Measurements from ENCODE around the gene GOLT1A.

Gene GOLT1A

DNA sequence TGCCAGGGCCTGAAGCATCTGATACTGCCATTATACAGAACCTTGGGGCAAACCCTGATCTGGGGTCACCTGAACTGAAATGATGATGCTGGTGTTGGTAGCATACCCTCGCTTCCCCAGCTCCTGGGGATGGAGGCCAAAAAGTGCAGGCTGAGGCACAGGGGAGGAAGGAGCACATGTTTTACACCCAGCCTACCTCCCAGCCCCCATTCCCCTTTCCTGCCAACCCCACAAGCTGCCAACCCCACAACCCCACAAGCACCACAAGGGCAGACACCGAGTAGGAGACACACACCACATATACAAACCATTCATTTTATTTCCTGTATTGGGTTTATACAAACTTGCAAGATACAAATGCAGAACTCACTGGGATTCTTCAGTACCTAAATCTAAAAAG lies 4.8 kb upstream of the GOLT1A start:
- no peak for DNase-seq (ENCODE audit: low spot score)

DNA sequence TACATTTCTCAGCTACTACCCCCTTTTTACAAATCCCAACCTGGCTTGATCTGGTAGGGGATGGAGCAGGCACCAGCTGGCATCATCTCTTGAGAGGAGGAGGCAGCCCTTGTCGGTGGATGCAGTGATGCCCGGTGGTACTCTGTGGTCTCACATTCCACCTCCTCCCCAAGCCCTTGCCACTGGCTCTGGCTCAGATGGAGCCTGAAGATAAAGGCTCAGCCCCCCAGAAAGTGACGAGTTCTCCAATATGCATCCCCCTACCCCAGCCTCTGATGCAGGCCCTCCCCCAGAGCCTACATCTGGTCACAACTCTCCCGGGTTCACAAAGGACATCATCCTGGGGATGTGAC lies 3.8 kb upstream of the GOLT1A start:
- no peak for DNase-seq (ENCODE audit: low spot score)

DNA sequence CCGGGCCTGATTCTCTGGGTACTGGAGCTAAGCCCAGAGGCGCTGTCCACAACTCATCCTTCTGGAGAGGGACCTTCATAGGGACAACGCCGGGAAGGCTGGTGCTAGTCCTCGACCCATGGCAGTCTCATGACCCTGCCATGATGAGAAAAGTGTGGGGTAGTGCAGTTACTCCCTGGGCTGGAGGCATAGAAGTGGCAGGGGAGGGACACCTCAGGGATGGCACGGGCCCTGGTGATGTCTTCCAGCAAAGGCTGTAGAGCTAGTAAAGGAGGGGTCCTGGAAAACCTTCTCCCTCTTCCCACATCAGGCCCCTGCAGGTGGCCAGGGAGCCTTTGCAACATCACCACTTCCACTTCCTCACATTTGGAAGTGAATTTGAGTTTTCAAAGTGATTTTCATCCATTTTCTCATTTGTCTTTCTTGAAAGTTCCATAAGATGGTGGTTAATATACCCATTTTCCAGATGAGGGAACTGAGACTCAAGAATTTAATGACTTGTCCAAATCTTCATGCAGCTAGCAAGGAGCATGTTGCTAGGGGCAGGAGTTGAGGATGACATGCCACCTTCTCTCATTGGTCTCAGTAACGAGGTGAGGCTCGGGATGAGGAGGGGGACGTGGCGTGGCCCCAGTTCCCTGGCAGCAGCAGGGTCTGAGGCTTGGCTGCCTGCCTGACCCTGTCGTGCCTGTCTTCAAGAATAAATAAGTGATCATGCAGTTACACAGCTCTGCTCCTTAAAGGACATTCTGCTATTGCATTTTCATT lies 3.3 kb upstream of the GOLT1A start:
- DNase-seq (ENCODE audit: low spot score): no peak

GRCh38 chr1:204216236-204216635 lies 2.4 kb upstream of the GOLT1A start:
- DNase-seq (ENCODE audit: low spot score): no peak

- DNase-seq (ENCODE audit: low spot score): no peak
Observed at GRCh38 chr1:204212715-204213114, 1.1 kb downstream of the GOLT1A start.

- DNase-seq (ENCODE audit: low spot score): no peak
Observed at GRCh38 chr1:204211046-204211445, 2.7 kb downstream of the GOLT1A start.

DNA sequence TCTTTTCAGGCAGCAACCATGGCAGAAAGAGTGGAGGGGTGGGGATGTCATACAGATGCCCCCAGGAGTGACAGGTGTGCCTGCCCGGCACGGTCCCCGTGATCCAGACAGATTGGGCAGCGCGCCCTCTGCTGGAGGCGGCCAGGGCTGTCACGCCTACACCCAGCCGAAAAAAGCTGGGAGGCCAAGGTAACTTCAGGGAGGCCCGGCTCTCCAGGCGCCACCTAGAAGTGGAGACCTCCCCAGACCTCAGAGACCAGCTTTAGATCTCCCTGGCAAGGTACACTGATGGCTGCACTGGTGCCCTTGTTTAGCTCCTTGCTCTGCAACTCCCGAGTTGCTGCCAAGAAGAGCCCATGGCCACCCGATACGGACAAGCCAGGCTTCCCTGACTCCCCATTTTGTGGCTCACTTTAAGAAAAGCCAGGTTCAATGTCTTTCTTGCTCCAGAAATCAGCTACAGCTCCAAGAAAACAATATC lies 6.6 kb downstream of the GOLT1A start:
- DNase-seq (ENCODE audit: low spot score): peak; percentile 80

GRCh38 chr1:204206121-204206520 lies 7.7 kb downstream of the GOLT1A start:
- DNase-seq (ENCODE audit: low spot score): no peak

- no peak for DNase-seq (ENCODE audit: low spot score)
Observed at GRCh38 chr1:204205486-204205885, 8.3 kb downstream of the GOLT1A start.

DNA sequence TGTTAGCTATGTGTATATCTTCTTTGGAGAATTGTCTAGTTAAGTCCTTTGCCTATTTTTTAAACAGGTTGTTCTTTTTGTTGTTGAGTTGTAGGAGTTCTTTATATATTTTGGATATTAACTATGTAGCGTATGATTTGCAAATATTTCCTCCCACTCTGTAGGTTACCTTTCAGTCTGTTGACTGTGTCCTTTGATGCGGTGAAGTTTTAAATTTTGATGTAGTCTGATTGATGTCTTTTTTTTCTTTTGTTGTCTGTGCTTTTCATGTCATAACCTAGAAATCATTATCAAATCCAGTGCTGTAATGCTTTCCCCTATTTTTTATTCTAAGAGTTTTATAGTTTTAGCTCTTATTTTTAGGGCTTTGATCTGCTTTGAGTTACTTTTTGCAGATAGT lies 8.8 kb downstream of the GOLT1A start:
- DNase-seq (ENCODE audit: low spot score): no peak

- DNase-seq (ENCODE audit: low spot score): no peak
Observed at GRCh38 chr1:204203206-204203767, 10.5 kb downstream of the GOLT1A start.

DNA sequence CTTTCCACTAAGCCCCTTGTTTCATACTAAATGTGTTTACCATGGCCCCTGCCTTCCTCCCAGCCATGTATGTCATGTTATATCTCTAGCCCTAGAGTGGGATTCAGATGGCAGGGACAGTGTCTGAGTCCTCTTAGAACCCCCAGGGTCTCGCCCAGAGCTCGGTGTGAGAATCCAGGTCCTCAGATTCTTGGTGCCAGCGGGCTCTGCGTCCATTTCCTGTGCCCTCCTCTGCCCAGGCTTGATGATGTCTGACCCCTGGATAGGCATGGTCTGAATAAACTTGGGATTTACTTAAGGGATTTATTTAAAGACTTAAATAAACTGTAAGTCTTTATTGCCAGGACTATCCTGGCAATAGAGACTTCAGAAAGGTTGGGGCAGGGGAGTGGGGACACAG lies 11.3 kb downstream of the GOLT1A start:
- no peak for DNase-seq (ENCODE audit: low spot score)

DNA sequence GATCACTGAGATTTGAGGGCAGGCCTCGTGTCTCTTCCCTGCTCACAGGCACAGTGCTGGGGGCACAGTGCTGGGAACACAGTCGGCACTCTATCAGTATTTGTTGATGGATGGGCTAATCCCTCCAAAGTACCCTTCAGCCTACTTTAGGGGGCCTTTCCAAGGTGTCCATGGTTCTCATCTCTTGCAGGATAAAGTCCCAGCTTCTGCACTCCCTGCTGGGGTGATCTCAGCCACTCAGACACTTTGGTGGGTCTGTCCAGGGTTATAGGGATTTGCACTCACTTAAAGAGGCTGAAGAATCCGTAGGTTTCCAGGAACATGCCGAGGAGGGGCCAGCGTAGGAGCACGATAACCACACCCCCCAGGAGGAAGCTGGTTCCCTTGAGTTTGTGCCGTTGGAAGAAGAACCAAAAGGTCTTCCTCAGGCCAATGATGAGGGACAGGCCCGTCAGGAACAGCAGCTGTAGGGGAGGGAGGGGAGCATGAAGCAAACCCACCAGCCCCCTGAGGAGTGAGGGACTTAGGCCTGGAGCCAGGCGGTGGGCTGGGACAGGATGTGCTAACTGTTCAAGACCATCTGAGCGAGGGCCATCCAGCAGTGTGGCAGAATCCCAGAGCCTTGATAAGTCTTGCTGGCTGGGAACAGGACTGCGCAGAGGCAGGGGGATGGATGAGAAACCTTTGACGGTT lies 12.3 kb downstream of the GOLT1A start:
- DNase-seq (ENCODE audit: low spot score): no peak

GRCh38 chr1:204199579-204199978 lies 14.2 kb downstream of the GOLT1A start:
- no peak for DNase-seq (ENCODE audit: low spot score)

DNA sequence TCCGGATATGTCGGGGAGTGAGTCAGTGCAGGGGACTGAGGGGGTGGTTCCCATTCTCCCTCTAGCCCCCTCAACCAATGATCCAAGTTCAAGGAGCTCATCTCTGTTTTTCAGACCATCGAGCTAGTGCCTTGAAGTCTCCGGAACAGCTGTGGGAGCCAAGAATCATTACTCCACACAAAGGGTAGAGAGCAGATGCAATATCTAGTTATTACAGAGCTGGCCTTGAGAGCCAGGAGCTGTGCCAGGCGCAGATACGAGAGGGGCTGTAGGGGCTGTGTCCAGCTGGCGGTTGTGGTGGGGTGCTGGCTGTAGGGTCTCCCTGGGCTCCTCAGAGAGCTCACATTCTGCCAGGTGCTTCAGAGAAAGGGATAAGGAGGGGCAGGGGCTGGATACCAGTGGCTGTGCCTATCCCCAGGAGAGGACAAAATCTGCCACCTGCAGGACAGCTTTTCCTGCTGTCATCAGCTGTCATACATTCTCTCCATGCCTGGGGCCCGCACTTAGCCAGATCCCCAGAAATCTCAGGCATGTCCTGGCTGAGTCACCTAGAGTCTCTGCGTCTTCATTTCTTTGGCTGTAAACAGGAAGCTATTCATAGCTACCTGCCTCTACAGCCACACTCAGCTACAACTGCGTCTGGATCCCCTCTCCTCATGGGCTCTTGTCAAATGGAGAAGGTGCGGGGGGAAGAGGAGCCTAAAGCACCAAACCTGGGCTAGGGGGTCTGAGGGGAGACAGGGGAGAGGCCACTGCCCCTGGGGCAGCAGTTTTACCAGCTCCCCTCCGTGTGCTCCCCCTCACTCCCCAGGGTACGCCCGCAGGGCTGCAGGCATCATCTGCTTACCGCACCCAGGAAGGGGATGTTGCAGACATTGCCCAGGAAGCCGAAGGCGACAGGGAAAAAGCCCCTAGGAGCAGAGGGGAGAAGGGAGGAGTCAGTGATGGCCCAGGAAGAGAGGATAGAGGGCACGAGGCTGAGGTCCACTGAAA lies 15.1 kb downstream of the GOLT1A start:
- DNase-seq (ENCODE audit: low spot score): no peak

GRCh38 chr1:204197068-204197467 lies 16.7 kb downstream of the GOLT1A start:
- no peak for DNase-seq (ENCODE audit: low spot score)

DNA sequence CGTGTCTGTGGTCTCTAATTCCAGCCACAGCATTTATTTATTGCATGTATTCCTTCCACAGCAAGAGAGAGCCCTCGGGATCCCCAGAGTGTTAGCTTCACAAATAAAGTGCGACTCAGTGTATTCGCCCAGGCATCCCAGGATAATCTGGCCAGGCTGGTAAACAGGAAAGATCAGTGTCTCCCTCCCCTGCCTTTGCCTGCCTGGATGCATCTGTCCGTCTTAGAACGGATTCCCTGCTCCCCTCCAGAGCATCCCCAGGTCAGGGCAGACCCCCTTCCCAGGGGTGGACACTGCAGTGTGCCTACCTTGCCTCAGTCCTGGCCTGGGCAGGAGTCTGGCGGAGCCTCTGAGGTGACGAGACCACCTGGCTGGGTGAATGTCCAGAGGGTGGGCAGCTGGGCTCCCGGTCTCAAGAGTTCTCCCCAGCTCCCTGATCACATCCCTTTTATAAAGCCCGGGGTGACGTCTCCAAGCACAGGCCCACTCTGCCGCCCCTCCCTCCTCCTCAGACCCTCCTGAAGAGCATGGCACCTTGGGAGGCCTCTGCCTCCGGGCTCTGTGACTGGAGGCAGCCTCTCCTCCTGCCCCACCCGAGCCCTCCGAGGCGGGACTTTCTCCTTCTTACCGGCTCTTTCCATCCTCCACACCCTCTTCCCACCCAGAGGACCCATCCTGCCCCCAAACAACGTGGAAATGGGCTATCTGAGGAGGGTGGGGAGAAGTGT lies 17.6 kb downstream of the GOLT1A start, which contains the start of gene KISS1:
KISS1 (minus strand) TSS at position 424 of the 728 bp plus-strand sequence. CDS start 3,615 bp downstream, outside the sequence.
- DNase-seq (ENCODE audit: low spot score): no peak

GRCh38 chr1:204194771-204195170 lies 19.0 kb downstream of the GOLT1A start:
- no peak for DNase-seq (ENCODE audit: low spot score)

DNA sequence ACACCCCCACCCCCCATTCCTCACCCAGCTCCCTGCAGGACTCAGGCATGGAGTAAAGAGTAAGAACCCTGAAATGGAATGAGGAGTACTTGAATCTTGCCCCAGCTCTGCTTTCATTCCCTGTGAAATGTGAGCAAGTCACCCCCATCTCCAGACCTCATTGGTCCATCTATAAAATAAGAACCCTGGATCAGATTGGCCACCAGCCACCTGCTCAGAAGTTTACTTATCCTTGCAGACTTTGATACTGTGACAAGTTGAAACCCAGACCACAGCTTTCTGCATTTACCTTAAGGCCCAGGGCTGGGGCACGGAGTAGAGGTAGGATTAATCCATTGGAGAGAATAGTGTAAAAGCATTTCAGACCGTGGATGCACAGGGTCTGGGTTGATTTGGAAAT lies 19.7 kb downstream of the GOLT1A start:
- DNase-seq (ENCODE audit: low spot score): no peak

- DNase-seq (ENCODE audit: low spot score): no peak
Observed at GRCh38 chr1:204192589-204193352, 21.0 kb downstream of the GOLT1A start.

Measured in germinal center (tissue), 1 donor.